Hematopoietic multipotent progenitor cell treated with erythropoietin and hydrocortisone succinate and interleukin-3 and kit ligand, for 15 days (in vitro differentiated cells): ENCODE results near the gene PABPN1L.
"Not testable (repeated sequence)": the region's sequence is repeated elsewhere in the genome, so short reads cannot be mapped to it uniquely, and the experiment has no call there.

Experiments used
- DNase-seq: peaks from one replicate; pipeline ENCODE4 v3.0.0-alpha.2; 2015; ENCODE audit warnings: low spot score

PABPN1L gene

GRCh38 chr16:88827727-88828126 is 38.7 kb downstream of the PABPN1L start:
- DNase-seq: no peak

GRCh38 chr16:88826070-88826840 is 40.2 kb downstream of the PABPN1L start:
- DNase-seq: no peak

- DNase-seq: no peak
These were observed 41.3 kb downstream of the PABPN1L start for GRCh38 chr16:88825146-88825545.

GRCh38 chr16:88824256-88825077 is 42.0 kb downstream of the PABPN1L start:
- no peak for DNase-seq

GRCh38 chr16:88823646-88824045 is 42.8 kb downstream of the PABPN1L start:
- not testable (repeated sequence) for DNase-seq

GRCh38 chr16:88822281-88823040 is 44.0 kb downstream of the PABPN1L start:
- no peak for DNase-seq

- DNase-seq: no peak
These were observed 45.2 kb downstream of the PABPN1L start for GRCh38 chr16:88821168-88821850.

GRCh38 chr16:88820385-88821025 is 46.0 kb downstream of the PABPN1L start:
- DNase-seq: no peak

- DNase-seq: no peak
These were observed 47.3 kb downstream of the PABPN1L start for GRCh38 chr16:88819126-88819525.

GRCh38 chr16:88818575-88818874 is 47.9 kb downstream of the PABPN1L start:
- no peak for DNase-seq

- no peak for DNase-seq
These were observed 48.5 kb downstream of the PABPN1L start for GRCh38 chr16:88817785-88818574.

GRCh38 chr16:88816736-88817535 is 49.5 kb downstream of the PABPN1L start:
- DNase-seq: no peak

- DNase-seq: no peak
These were observed 50.4 kb downstream of the PABPN1L start for GRCh38 chr16:88815901-88816589.

- DNase-seq: no peak
These were observed 51.2 kb downstream of the PABPN1L start for GRCh38 chr16:88815227-88815626.

- no peak for DNase-seq
These were observed 52.3 kb downstream of the PABPN1L start for GRCh38 chr16:88814144-88814502.
